ACC112 (cell line): ENCODE data around the gene PCDHB4.
"Not testable (repeated sequence)": the region's sequence is repeated elsewhere in the genome, so short reads cannot be mapped to it uniquely, and the experiment has no call there.

Source experiments
- H2AFZ ChIP-seq: fragments of 200-600 bp; sonication (generic); one replicate; pipeline ENCODE4 v1.6.0; 2017; ENCODE audit warnings: antibody characterized with exemption, low read length; ENCODE audit not compliant: unreplicated experiment
- H3K27ac ChIP-seq: fragments of 200-600 bp; sonication (generic); 2 replicates; pipeline ENCODE4 v1.5.1; 2014; ENCODE audit warnings: low read depth, mild to moderate bottlenecking, antibody characterized with exemption, low read length, moderate library complexity
- H3K27me3 ChIP-seq: fragments of 200-600 bp; sonication (generic); 2 replicates; pipeline ENCODE4 v1.6.1; 2014; ENCODE audit warnings: mild to moderate bottlenecking, antibody characterized with exemption, low read length, moderate library complexity, mixed read lengths; ENCODE audit not compliant: insufficient read depth
- H3K36me3 ChIP-seq: fragments of 200-600 bp; sonication (generic); 2 replicates; pipeline ENCODE4 v1.6.1; 2016; ENCODE audit warnings: mild to moderate bottlenecking, antibody characterized with exemption, low read length, moderate library complexity, mixed read lengths; ENCODE audit not compliant: insufficient read depth
- H3K4me1 ChIP-seq: fragments of 200-600 bp; sonication (generic); one replicate; pipeline ENCODE4 v1.6.1; 2016; ENCODE audit warnings: low read length, mixed read lengths; ENCODE audit not compliant: insufficient read depth, unreplicated experiment, control insufficient read depth
- H3K4me3 ChIP-seq: fragments of 200-600 bp; sonication (generic); 2 replicates; pipeline ENCODE4 v1.5.1; 2014; ENCODE audit warnings: mild to moderate bottlenecking, low read depth, low read length
- H3K79me2 ChIP-seq: fragments of 200-600 bp; sonication (generic); one replicate; pipeline ENCODE4 v1.6.0; 2016; ENCODE audit warnings: low read length; ENCODE audit not compliant: control insufficient read depth, unreplicated experiment, insufficient read depth

The PCDHB4 gene

DNA sequence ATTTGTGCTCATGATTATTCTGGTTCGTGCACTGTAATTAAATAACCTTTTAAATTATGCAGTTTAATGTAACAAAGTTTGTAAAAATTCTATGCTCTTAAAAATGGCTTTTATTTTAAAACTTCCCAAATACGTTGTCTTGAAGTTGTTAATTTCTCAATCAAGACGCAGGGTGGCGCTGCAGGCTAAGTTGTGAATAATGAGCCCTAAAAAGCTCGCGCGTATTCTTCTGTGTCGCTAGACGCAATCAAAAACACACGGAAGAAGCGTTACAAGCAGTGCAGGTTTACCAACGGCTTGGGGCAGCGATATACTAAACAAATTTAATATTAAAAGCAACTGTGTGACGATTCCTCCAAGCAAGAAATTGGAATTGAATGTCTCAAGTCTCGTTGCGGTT, at the start of gene PCDHB4:
TSS of gene PCDHB4 (plus strand) at position 256 of the 400 bp plus-strand sequence. CDS start 181 bp downstream, outside the sequence.
- no peaks in the 10 kb centered on the region for H3K79me2 ChIP-seq
- H3K27me3 ChIP-seq = 0 out of 2 replicates have a peak, but pooled peaks cover 4% of the 10 kb centered on the region
- no peak within 1 kb of the TSS for H2AFZ ChIP-seq
- no peaks in the 10 kb centered on the region for H3K4me1 ChIP-seq
- no peaks in the 10 kb centered on the region for H3K36me3 ChIP-seq
- H3K27ac ChIP-seq = no peak within 1 kb of the TSS
- no peak within 1 kb of the TSS for H3K4me3 ChIP-seq

DNA sequence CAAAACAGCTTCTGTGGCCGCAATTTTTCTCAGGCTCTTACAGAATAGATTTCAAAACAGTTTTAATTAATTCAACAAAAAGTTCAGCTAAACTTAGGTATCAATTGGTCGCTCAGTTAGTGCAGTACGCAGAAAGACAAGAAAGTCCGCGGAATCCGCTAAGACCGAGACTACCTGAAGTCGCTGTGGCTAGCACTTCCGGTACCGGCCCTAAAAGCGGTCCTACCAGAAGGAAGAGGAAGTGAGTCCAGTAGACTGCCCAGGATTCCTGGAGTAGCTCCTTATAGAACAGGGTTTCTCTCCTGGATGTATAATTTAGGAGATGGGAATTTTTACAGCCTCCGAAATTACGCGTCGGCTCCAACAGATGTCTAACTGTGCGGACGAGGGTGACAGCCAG, 43.8 kb upstream of the PCDHB4 start:
- H2AFZ ChIP-seq = no peak overlapping the region
- H3K4me1 ChIP-seq = no peaks in the 10 kb centered on the region
- H3K27ac ChIP-seq = no peak overlapping the region
- no peaks in the 10 kb centered on the region for H3K27me3 ChIP-seq
- no peak overlapping the region for H3K4me3 ChIP-seq
- H3K79me2 ChIP-seq = no peaks in the 10 kb centered on the region
- H3K36me3 ChIP-seq = no peaks in the 10 kb centered on the region

DNA sequence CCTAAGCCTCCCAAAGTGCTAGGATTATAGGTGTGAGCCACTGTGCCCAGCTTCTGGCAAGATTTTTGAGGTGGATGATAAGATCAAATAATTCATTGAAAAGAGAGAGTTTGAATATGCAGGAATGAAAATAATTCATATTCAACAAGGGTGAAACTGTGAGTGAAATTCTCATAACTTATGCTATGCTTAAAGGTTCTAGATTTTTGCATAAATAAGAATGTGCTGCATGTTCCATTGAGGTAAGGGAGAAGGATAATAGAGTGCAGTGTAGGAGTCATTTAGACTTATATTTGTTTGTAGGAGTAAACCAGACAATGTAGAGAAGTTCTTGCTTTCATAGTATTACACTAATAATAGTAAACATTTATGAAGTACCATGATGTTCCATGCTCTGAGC, 39.4 kb upstream of the PCDHB4 start:
- Histone ChIP-seq H3K4me1 (no peaks in the 10 kb centered on the region), H3K4me3 (no peak overlapping the region), H3K79me2 (no peaks in the 10 kb centered on the region), H3K36me3 (no peaks in the 10 kb centered on the region), H3K27ac (no peak overlapping the region), H3K27me3 (no peaks in the 10 kb centered on the region), H2AFZ (no peak overlapping the region)

DNA sequence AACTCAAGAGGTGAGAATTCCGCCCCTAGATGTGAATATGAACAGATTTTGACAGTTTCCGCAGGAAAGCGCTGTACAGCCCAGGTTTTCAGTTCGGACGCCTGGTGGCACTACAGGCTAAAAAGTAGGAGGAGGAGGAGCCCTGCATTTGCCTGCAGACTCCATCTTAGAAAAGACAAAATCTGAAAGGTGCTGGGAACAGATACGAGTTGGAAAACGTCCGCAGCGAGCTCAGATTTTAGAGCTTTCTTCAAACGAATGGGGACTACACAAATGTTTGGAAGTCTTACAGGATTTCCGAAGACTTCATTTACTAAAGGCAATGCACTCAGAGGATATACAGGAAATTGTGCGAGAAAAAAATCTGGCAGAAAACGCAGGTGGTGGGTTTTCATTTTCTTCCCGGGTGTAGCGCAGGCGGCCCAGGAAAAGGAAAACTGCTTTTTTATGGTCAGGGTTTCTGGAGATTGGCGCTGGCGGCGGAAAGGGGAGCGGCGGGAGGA, 37.1 kb upstream of the PCDHB4 start:
- Histone ChIP-seq H3K4me3 (peak overlapping the region; percentile 28), H2AFZ (no peak overlapping the region)

DNA sequence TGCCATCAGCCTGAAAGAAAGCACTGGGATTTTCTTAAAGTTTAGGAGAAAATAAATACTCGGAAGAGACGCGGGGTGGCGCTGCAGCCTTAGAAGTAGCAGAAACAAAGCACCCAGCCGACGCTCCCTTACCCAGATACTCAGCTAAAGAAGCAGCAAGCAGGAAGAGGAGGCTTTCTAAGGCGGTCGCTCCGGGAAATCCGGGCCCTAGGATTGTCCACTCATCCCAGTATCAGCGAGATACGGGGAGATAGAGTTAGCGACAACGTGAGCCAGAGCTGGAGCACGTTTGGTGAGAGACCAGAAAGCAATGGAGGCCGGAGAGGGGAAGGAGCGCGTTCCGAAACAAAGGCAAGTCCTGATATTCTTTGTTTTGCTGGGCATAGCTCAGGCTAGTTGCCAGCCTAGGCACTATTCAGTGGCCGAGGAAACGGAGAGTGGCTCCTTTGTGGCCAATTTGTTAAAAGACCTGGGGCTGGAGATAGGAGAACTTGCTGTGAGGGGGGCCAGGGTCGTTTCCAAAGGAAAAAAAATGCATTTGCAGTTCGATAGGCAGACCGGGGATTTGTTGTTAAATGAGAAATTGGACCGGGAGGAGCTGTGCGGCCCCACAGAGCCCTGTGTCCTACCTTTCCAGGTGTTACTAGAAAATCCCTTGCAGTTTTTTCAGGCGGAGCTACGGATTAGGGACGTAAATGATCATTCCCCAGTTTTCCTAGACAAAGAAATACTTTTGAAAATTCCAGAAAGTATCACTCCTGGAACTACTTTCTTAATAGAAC, 26.9 kb upstream of the PCDHB4 start, which contains the start of gene PCDHB2:
TSS of gene PCDHB2 (plus strand) at position 135 of the 782 bp plus-strand sequence. CDS start at position 311, 176 bp downstream.
- Histone ChIP-seq H3K27ac (no peak within 1 kb of the TSS), H3K27me3 (peaks cover 5% of the 10 kb centered on the region; the same call in 1 of the 2 replicates), H3K36me3 (no peaks in the 10 kb centered on the region), H3K4me3 (peak within 1 kb of the TSS; percentile 49; the same call in 1 of the 2 replicates), H3K4me1 (no peaks in the 10 kb centered on the region), H3K79me2 (no peaks in the 10 kb centered on the region), H2AFZ (no peak within 1 kb of the TSS)

More for the DNA sequence above, 37.1 kb upstream of the PCDHB4 start:
- Histone ChIP-seq H3K27ac (no peak overlapping the region), H3K79me2 (no peaks in the 10 kb centered on the region), H3K4me1 (no peaks in the 10 kb centered on the region), H3K36me3 (no peaks in the 10 kb centered on the region), H3K27me3 (no peaks in the 10 kb centered on the region)

DNA sequence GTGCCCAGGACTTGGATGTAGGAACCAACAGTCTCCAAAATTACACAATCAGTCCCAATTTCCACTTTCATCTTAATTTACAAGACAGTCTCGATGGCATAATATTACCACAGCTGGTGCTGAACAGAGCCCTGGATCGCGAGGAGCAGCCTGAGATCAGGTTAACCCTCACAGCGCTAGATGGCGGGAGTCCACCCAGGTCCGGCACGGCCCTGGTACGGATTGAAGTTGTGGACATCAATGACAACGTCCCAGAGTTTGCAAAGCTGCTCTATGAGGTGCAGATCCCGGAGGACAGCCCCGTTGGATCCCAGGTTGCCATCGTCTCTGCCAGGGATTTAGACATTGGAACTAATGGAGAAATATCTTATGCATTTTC, 26.4 kb upstream of the PCDHB4 start:
- no peak overlapping the region for H2AFZ ChIP-seq
- H3K27ac ChIP-seq = no peak overlapping the region
- no peaks in the 10 kb centered on the region for H3K79me2 ChIP-seq
- no peak overlapping the region for H3K4me3 ChIP-seq
- H3K4me1 ChIP-seq = no peaks in the 10 kb centered on the region
- H3K36me3 ChIP-seq = no peaks in the 10 kb centered on the region
- H3K27me3 ChIP-seq = peaks cover 5% of the 10 kb centered on the region; the same call in 1 of the 2 replicates

DNA sequence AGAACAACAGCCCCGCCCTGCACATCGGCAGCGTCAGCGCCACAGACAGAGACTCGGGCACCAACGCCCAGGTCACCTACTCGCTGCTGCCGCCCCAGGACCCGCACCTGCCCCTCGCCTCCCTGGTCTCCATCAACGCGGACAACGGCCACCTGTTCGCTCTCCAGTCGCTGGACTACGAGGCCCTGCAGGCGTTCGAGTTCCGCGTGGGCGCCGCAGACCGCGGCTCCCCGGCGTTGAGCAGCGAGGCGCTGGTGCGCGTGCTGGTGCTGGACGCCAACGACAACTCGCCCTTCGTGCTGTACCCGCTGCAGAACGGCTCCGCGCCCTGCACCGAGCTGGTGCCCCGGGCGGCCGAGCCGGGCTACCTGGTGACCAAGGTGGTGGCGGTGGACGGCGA, 25.4 kb upstream of the PCDHB4 start:
- H3K4me1 ChIP-seq, H3K36me3 ChIP-seq, H3K4me3 ChIP-seq, H3K27me3 ChIP-seq, H2AFZ ChIP-seq, H3K27ac ChIP-seq, H3K79me2 ChIP-seq: not testable (repeated sequence)

DNA sequence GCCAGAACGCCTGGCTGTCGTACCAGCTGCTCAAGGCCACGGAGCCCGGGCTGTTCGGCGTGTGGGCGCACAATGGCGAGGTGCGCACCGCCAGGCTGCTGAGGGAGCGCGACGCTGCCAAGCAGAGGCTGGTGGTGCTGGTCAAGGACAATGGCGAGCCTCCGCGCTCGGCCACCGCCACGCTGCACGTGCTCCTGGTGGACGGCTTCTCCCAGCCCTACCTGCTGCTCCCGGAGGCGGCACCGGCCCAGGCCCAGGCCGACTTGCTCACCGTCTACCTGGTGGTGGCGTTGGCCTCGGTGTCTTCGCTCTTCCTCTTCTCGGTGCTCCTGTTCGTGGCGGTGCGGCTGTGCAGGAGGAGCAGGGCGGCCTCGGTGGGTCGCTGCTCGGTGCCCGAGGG, 25.0 kb upstream of the PCDHB4 start:
- not testable (repeated sequence) for H3K4me1 ChIP-seq, H3K4me3 ChIP-seq, H2AFZ ChIP-seq, H3K27me3 ChIP-seq, H3K36me3 ChIP-seq, H3K79me2 ChIP-seq, H3K27ac ChIP-seq

DNA sequence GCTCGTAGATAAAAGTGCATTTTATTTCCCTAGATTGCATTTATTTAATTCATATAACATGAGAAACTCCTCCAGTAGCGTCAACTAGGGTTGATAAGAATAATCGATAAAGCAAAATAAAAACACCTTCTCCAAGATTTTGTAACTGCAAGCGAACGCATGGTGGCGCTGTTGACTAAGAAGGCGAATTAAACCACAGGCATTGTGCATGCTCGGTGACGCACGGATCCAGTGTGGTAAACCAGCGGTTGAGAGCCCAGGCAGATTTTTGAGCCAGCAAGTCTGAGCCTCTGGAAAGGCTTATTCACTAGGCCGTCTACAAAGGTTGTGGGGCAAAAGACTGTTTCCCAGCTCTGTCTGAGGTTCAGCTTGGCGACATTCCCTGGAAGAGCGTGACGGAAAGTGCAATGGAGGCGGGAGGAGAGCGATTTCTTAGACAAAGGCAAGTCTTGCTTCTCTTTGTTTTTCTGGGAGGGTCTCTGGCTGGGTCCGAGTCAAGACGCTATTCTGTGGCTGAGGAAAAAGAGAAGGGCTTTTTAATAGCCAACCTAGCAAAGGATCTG, 21.3 kb upstream of the PCDHB4 start, which contains the start of gene PCDHB3:
TSS of gene PCDHB3 (plus strand) at position 231 of the 563 bp plus-strand sequence. CDS start at position 408, 177 bp downstream.
- Histone ChIP-seq H2AFZ (no peak within 1 kb of the TSS), H3K36me3 (no peaks in the 10 kb centered on the region), H3K4me3 (no peak within 1 kb of the TSS), H3K27ac (no peak within 1 kb of the TSS), H3K4me1 (no peaks in the 10 kb centered on the region), H3K27me3 (no peaks in the 10 kb centered on the region), H3K79me2 (no peaks in the 10 kb centered on the region)

DNA sequence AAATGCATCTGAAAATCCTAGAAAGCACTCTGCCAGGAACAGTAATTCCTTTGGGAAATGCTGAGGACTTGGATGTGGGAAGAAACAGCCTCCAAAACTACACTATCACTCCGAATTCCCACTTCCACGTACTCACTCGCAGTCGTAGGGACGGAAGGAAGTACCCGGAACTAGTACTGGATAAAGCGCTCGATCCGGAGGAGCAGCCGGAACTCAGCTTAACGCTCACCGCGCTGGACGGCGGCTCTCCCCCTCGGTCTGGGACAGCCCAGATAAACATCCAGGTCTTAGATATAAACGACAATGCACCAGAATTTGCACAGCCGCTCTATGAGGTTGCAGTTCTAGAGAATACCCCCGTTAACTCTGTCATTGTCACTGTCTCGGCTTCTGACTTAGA, 20.6 kb upstream of the PCDHB4 start:
- Histone ChIP-seq H3K4me3 (no peak overlapping the region), H2AFZ (no peak overlapping the region), H3K36me3 (no peaks in the 10 kb centered on the region), H3K4me1 (no peaks in the 10 kb centered on the region), H3K79me2 (no peaks in the 10 kb centered on the region), H3K27ac (no peak overlapping the region), H3K27me3 (no peaks in the 10 kb centered on the region)

DNA sequence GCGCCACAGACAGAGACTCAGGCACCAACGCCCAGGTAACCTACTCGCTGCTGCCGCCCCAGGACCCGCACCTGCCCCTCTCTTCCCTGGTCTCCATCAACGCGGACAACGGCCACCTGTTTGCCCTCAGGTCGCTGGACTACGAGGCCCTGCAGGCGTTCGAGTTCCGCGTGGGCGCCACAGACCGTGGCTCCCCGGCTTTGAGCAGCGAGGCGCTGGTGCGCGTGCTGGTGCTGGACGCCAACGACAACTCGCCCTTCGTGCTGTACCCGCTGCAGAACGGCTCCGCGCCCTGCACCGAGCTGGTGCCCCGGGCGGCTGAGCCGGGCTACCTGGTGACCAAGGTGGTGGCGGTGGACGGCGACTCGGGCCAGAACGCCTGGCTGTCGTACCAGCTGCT, 19.5 kb upstream of the PCDHB4 start:
- not testable (repeated sequence) for H3K79me2 ChIP-seq, H2AFZ ChIP-seq

More for the DNA sequence above, 19.5 kb upstream of the PCDHB4 start:
- not testable (repeated sequence) for H3K27ac ChIP-seq, H3K36me3 ChIP-seq, H3K4me3 ChIP-seq, H3K4me1 ChIP-seq, H3K27me3 ChIP-seq
